GM12873 (cell line): ENCODE measurements around the gene EDAR.

ENCODE experiments used
- CTCF ChIP-seq: IDR thresholded peaks from 2 replicates; pipeline ENCODE4 v1.5.1; 2012; ENCODE audit warnings: low read depth, mild to moderate bottlenecking, moderate library complexity, low read length, control low read depth; ENCODE audit not compliant: insufficient read depth; ENCODE audit errors: missing control alignments

Gene EDAR

GRCh38 chr2:108938077-108938710 is 50.8 kb downstream of the EDAR start:
- TF ChIP-seq CTCF: no peak

- no peak for TF ChIP-seq CTCF
These were observed 51.5 kb downstream of the EDAR start for GRCh38 chr2:108937367-108938017.

- no peak for TF ChIP-seq CTCF
These were observed 52.2 kb downstream of the EDAR start for GRCh38 chr2:108936866-108937265.

GRCh38 chr2:108936076-108936864 is 52.8 kb downstream of the EDAR start:
- no peak for TF ChIP-seq CTCF

- no peak for TF ChIP-seq CTCF
These were observed 53.7 kb downstream of the EDAR start for GRCh38 chr2:108935271-108935741.

- no peak for TF ChIP-seq CTCF
These were observed 54.3 kb downstream of the EDAR start for GRCh38 chr2:108934583-108935245.

- no peak for TF ChIP-seq CTCF
These were observed 54.9 kb downstream of the EDAR start for GRCh38 chr2:108934151-108934550.
